ENCODE results near the gene AVPI1.
A peak's percentile ranks its signal among the peaks of the same experiment; 100 is the strongest.

The AVPI1 gene, protein sequence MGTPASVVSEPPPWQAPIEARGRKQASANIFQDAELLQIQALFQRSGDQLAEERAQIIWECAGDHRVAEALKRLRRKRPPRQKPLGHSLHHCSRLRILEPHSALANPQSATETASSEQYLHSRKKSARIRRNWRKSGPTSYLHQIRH

GRCh38 chr10:97686962-97687784, at the start of gene AVPI1:
AVPI1 (minus strand) TSS chr10:97687241; CDS start chr10:97679905, 7,336 bp downstream.
- Mint-ChIP-seq H3K36me3 (ENCODE audit: insufficient read depth) (peaks cover 5% of the 10 kb centered on the region), H3K9me3 (no peaks in the 10 kb centered on the region), H3K4me3 (peak within 1 kb of the TSS; percentile 83), H3K4me1 (peaks cover 8% of the 10 kb centered on the region), H3K27ac (ENCODE audit: low read depth) (peak within 1 kb of the TSS; percentile 29), H3K27me3 (no peaks in the 10 kb centered on the region)
- ATAC-seq (replicated peaks; ENCODE audit: extremely low read depth, poor library complexity, severe bottlenecking) (peak; percentile 88), DNase-seq (ENCODE audit: low spot score in 2 of 2) (peak; percentile 92)

DNA sequence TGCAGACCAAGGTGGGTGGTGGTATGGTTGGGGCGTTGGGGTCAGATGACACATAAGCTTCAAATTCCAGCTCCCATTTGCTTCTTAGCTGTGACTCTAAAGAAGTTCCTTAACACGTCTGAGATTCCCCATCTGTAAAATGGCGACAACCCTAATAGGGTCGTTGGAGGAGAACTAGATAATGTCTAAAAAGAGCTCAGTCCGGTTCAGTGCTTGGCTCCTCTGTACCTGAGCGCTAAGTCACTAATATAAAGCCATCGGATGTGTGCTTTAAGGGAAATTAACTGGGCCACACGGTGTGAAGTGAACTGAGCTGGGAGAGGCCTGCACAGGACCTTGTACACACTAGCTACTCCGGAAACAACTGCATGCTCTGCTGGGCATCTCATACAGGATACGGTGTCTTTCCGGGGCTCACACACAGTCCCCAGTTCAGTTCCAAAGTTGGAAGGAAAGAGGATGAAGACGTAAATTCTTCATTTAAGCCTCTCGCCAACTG, 49.4 kb upstream of the AVPI1 start:
- Mint-ChIP-seq H3K27ac (ENCODE audit: low read depth) (peak overlapping the region; percentile 99), H3K9me3 (no peaks in the 10 kb centered on the region)
- DNase-seq (ENCODE audit: low spot score in 2 of 2): no peak

GRCh38 chr10:97734021-97734420, 47.0 kb upstream of the AVPI1 start:
- peak overlapping the region; percentile 17 for H3K27ac Mint-ChIP-seq (ENCODE audit: low read depth)
- H3K4me3 Mint-ChIP-seq: no peak overlapping the region
- ATAC-seq (replicated peaks; ENCODE audit: extremely low read depth, poor library complexity, severe bottlenecking) (no peak), DNase-seq (ENCODE audit: low spot score in 2 of 2) (no peak)
- no peaks in the 10 kb centered on the region for H3K9me3 Mint-ChIP-seq
- H3K4me1 Mint-ChIP-seq: peaks cover 30% of the 10 kb centered on the region
- H3K36me3 Mint-ChIP-seq (ENCODE audit: insufficient read depth): peaks cover 20% of the 10 kb centered on the region
- peaks cover 16% of the 10 kb centered on the region for H3K27me3 Mint-ChIP-seq

More for the DNA sequence above, 49.4 kb upstream of the AVPI1 start:
- Mint-ChIP-seq H3K4me3 (peak overlapping the region; percentile 97), H3K27me3 (peaks cover 8% of the 10 kb centered on the region), H3K4me1 (peaks cover 53% of the 10 kb centered on the region), H3K36me3 (ENCODE audit: insufficient read depth) (peaks cover 38% of the 10 kb centered on the region)
- ATAC-seq (replicated peaks; ENCODE audit: extremely low read depth, poor library complexity, severe bottlenecking): peak; percentile 6

DNA sequence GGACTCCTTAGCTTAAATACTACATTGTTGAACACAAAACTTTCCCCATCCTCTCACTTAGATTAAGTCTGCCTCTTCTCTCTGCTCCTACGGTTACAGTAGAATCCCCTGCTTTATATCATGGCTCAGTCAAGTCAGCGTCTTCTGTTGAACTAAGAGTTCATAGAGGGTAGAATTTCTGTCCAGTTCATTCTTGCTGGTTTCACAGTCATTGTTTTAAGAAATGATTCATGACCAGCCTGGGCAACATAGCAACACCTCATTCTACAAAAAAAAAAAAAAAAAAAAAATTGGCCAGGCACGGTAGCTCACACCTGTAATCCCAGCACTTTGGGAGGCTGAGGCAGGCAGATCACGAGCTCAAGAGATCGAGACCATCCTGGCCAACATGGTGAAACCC, 46.2 kb upstream of the AVPI1 start:
- ATAC-seq (replicated peaks; ENCODE audit: extremely low read depth, poor library complexity, severe bottlenecking): no peak
- peaks cover 26% of the 10 kb centered on the region for H3K4me1 Mint-ChIP-seq
- no peak for DNase-seq (ENCODE audit: low spot score in 2 of 2)

DNA sequence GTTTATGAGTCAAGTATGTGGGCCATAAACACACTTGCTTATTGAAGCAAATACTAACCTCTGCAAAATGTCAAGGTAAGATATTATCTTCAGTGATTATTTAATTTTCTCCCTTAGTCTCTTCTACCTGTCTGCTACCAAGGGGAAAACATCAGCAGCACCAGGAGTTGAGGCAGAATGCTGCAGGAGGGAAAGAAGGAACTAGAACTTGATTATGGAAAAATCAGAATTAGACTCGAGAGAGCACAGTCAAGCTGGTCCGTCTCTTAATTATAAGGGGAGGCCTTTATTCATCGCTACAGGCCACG, 45.0 kb upstream of the AVPI1 start:
- no peak for ATAC-seq (replicated peaks; ENCODE audit: extremely low read depth, poor library complexity, severe bottlenecking)
- peaks cover 20% of the 10 kb centered on the region for H3K27me3 Mint-ChIP-seq
- DNase-seq (ENCODE audit: low spot score in 2 of 2): no peak
- H3K9me3 Mint-ChIP-seq: no peaks in the 10 kb centered on the region
- H3K4me1 Mint-ChIP-seq: peaks cover 16% of the 10 kb centered on the region
- peaks cover 9% of the 10 kb centered on the region for H3K36me3 Mint-ChIP-seq (ENCODE audit: insufficient read depth)
- no peak overlapping the region for H3K27ac Mint-ChIP-seq (ENCODE audit: low read depth)
- H3K4me3 Mint-ChIP-seq: no peak overlapping the region

More for the DNA sequence above, 46.2 kb upstream of the AVPI1 start:
- H3K27ac Mint-ChIP-seq (ENCODE audit: low read depth): no peak overlapping the region
- H3K4me3 Mint-ChIP-seq: no peak overlapping the region
- H3K9me3 Mint-ChIP-seq: no peaks in the 10 kb centered on the region
- peaks cover 20% of the 10 kb centered on the region for H3K27me3 Mint-ChIP-seq
- peaks cover 18% of the 10 kb centered on the region for H3K36me3 Mint-ChIP-seq (ENCODE audit: insufficient read depth)

DNA sequence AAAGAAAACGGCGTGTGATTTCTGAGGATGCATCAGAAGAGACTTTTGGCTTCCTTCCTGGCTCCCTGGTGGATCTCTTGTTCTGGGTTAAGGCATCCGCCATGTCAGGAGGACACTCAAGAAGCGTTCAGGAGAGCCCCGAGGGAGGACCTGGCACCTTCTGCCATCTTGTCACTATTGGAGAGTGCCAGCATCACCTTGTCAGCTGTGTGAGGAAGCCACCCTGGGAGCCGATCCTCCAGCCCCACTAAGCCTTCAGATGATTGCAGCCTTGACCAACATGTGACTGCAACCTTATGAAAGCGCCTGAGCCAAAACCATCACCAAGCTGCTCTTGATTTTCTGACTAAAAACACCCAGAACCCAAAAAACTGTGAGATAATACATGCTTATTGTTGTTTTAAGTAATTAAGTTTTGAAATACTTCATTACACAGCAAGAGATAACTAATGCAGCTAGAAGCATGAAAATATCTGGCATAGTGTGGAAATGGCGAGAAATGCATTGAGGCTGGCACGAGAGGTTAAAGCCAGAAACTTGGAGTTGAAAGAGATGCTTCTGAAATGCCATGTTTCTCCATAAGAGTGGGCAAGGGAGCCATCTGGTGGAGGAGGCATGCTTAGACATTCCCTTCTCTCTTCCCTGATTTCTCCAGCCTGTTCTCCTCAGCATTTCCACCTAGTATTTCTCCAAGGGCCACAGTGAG, 44.5 kb upstream of the AVPI1 start:
- peaks cover 24% of the 10 kb centered on the region for H3K27me3 Mint-ChIP-seq

DNA sequence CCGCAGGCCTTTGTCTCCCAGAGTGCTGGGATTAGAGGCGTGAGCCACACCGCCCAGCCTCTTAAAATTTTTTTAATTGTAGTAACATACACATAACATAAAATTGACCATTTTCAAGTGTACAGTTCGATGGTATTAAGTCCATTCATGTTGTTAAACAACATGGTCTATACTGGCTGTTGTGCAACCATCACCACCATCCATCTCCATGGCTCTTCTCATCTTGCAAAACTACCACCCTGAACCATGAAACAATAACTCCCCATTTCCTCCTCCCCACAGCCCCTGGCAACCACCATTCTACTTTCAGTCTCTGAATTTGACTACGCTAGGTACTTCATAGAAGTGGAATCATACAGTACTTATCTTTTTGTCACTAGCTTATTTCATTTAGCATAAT, 42.0 kb upstream of the AVPI1 start:
- no peaks in the 10 kb centered on the region for H3K4me1 Mint-ChIP-seq
- peaks cover 40% of the 10 kb centered on the region for H3K27me3 Mint-ChIP-seq
- no peaks in the 10 kb centered on the region for H3K9me3 Mint-ChIP-seq
- ATAC-seq (replicated peaks; ENCODE audit: extremely low read depth, poor library complexity, severe bottlenecking): no peak
- no peaks in the 10 kb centered on the region for H3K36me3 Mint-ChIP-seq (ENCODE audit: insufficient read depth)
- DNase-seq (ENCODE audit: low spot score in 2 of 2): no peak
- H3K27ac Mint-ChIP-seq (ENCODE audit: low read depth): no peak overlapping the region
- H3K4me3 Mint-ChIP-seq: no peak overlapping the region

More for the DNA sequence above, 44.5 kb upstream of the AVPI1 start:
- Mint-ChIP-seq H3K27ac (ENCODE audit: low read depth) (no peak overlapping the region), H3K4me1 (peaks cover 11% of the 10 kb centered on the region), H3K4me3 (no peak overlapping the region), H3K36me3 (ENCODE audit: insufficient read depth) (peaks cover 4% of the 10 kb centered on the region), H3K9me3 (no peaks in the 10 kb centered on the region)
- ATAC-seq (replicated peaks; ENCODE audit: extremely low read depth, poor library complexity, severe bottlenecking): no peak
- peak in 1 of 2 donors; percentile 22 for DNase-seq (ENCODE audit: low spot score in 2 of 2)

- DNase-seq (ENCODE audit: low spot score in 2 of 2): no peak
- Mint-ChIP-seq H3K36me3 (ENCODE audit: insufficient read depth) (no peaks in the 10 kb centered on the region), H3K27ac (ENCODE audit: low read depth) (no peak overlapping the region), H3K27me3 (peaks cover 35% of the 10 kb centered on the region), H3K4me1 (no peaks in the 10 kb centered on the region), H3K9me3 (no peaks in the 10 kb centered on the region), H3K4me3 (no peak overlapping the region)
- no peak for ATAC-seq (replicated peaks; ENCODE audit: extremely low read depth, poor library complexity, severe bottlenecking)
Observed at GRCh38 chr10:97726636-97727178, 39.7 kb upstream of the AVPI1 start.

- Mint-ChIP-seq H3K9me3 (no peaks in the 10 kb centered on the region), H3K27me3 (peaks cover 29% of the 10 kb centered on the region), H3K27ac (ENCODE audit: low read depth) (peak overlapping the region; percentile 24), H3K4me1 (no peaks in the 10 kb centered on the region), H3K4me3 (no peak overlapping the region), H3K36me3 (ENCODE audit: insufficient read depth) (no peaks in the 10 kb centered on the region)
- no peak for DNase-seq (ENCODE audit: low spot score in 2 of 2)
- ATAC-seq (replicated peaks; ENCODE audit: extremely low read depth, poor library complexity, severe bottlenecking): no peak
Observed at GRCh38 chr10:97724341-97724941, 37.4 kb upstream of the AVPI1 start.

DNA sequence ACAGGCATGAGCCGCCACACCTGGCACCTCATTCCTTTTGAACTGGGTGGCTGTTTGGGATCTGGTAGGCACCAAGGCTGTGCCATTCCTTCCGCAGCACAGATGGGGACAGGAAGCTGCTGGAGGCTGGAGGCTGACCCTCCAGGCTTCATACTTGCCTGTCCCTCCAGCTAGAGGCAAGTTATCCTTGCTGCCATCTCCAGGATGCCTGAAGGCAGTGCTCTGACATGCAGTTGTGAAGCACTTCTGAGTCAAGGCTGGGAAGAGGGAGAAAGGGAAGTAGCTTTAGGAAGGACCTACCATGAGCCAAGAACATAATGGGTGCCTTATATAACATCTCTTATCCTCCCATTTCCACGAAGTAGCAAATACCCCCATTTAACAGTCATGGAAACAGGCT, 36.0 kb upstream of the AVPI1 start:
- Mint-ChIP-seq H3K27me3 (peaks cover 21% of the 10 kb centered on the region), H3K9me3 (no peaks in the 10 kb centered on the region), H3K27ac (ENCODE audit: low read depth) (no peak overlapping the region), H3K4me1 (no peaks in the 10 kb centered on the region), H3K4me3 (no peak overlapping the region), H3K36me3 (ENCODE audit: insufficient read depth) (no peaks in the 10 kb centered on the region)
- ATAC-seq (replicated peaks; ENCODE audit: extremely low read depth, poor library complexity, severe bottlenecking) (no peak), DNase-seq (ENCODE audit: low spot score in 2 of 2) (no peak)

DNA sequence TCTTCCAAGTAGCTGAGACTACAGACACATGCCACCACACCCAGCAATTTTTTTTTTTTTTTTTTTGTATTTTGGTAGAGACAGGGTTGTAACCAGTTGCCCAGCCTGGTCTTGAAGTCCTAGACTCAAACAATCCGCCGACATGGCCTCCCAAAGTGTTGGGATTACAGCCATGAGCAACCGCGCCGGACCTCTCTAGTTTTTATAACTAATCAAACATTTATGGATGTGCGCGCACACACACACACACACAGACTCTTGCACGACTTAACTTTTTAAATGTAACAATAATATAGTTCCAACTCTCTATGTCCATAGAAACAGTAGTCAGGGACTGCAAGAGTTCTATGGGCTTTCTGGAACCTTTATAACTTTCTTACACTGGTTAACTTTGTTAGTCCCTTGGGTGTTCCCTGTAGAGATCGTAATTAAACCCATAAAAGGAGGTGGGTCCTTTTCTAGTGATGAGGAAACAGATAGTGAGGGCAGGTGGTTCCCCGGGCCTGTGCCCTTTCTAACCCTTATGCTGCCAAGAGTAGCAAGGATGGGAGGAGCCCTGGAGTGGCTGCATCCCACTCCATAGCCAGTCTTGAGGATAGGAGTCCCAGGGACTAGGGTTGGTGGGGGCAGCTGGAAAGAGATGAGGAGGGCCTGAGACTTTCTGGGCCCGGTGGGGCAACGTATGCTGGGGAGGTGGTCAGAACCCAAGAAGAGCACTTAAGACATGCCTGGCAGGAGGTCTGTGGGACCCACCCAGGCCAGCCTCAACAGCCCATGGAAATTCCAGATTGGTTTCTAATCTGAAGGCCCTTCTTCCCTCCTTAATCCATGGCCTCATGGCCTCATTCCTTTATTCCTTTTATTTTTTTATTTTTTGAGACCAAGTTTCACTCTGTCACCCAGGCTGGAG, 35.1 kb upstream of the AVPI1 start:
- H3K9me3 Mint-ChIP-seq: no peaks in the 10 kb centered on the region
- no peaks in the 10 kb centered on the region for H3K4me1 Mint-ChIP-seq
- no peak overlapping the region for H3K4me3 Mint-ChIP-seq
- DNase-seq (ENCODE audit: low spot score in 2 of 2) (no peak), ATAC-seq (replicated peaks; ENCODE audit: extremely low read depth, poor library complexity, severe bottlenecking) (no peak)
- no peak overlapping the region for H3K27ac Mint-ChIP-seq (ENCODE audit: low read depth)
- no peaks in the 10 kb centered on the region for H3K36me3 Mint-ChIP-seq (ENCODE audit: insufficient read depth)
- H3K27me3 Mint-ChIP-seq: peaks cover 21% of the 10 kb centered on the region
